ENCODE data around the gene NDST3. TPM values are rescaled to one million over a fixed set of nuclear protein-coding genes. Genes with fewer than 3 reads are reported as not detected.

The NDST3 gene
- polyA plus RNA-seq, 1 of the 3 experiments (the other 2 are of a cell fraction) = 1.2 TPM

- Histone ChIP-seq H2AFZ (ENCODE audit: low read depth) (no peak overlapping the region), H3K79me2 (ENCODE audit: insufficient read depth) (no peaks in the 10 kb centered on the region), H3K27ac (ENCODE audit: low read depth in 2 of 2, low read length in 1 of 2) (no peak overlapping the region), H3K27me3 (ENCODE audit: insufficient read depth) (no peaks in the 10 kb centered on the region), H3K9ac (no peak overlapping the region), H4K20me1 (ENCODE audit: insufficient read depth) (no peaks in the 10 kb centered on the region), H3K4me2 (no peak overlapping the region), H3K4me3 (ENCODE audit: low read depth in 2 of 2, low read length in 1 of 2) (no peak overlapping the region), H3K4me1 (ENCODE audit: control insufficient read depth in 1 of 2, insufficient read depth in 2 of 2, low read depth in 1 of 2, low read length in 1 of 2) (no peaks in the 10 kb centered on the region), H3K9me2 (no peaks in the 10 kb centered on the region), H3K9me3 (no peaks in the 10 kb centered on the region; the same call in 1 of the 2 replicates), H3F3A (replicated peaks; ENCODE audit: insufficient read depth) (no peaks in the 10 kb centered on the region), H3K36me3 (replicated peaks in 1 of 2; ENCODE audit: control insufficient read depth in 1 of 2, insufficient read depth in 2 of 2, low read length in 1 of 2) (no peaks in the 10 kb centered on the region)
- no peak for DNase-seq
- TF ChIP-seq EP300 (IDR thresholded peaks at IDR 0.05; ENCODE audit: borderline replicate concordance in 1 of 2, low read depth in 1 of 2, low read length in 1 of 2) (no peak), PBX3 (IDR thresholded peaks at IDR 0.05) (no peak), RCOR1 (IDR thresholded peaks at IDR 0.05; ENCODE audit: low read length) (no peak), USF1 (IDR thresholded peaks at IDR 0.05; ENCODE audit: borderline replicate concordance, low read depth) (no peak), TCF12 (IDR thresholded peaks at IDR 0.05) (no peak), MEF2A (IDR thresholded peaks at IDR 0.05; ENCODE audit: borderline replicate concordance, low read depth) (no peak), NRF1 (IDR thresholded peaks at IDR 0.05; ENCODE audit: low read depth, low read length) (no peak), RAD21 (IDR thresholded peaks at IDR 0.05; ENCODE audit: low read length) (no peak), POLR2AphosphoS5 (IDR thresholded peaks at IDR 0.05; ENCODE audit: low read depth, low read length) (no peak), RFX5 (IDR thresholded peaks at IDR 0.05; ENCODE audit: low read length) (no peak), YY1 (IDR thresholded peaks at IDR 0.05; ENCODE audit: low read depth) (no peak), TEAD4 (IDR thresholded peaks at IDR 0.05; ENCODE audit: borderline replicate concordance, insufficient read depth) (no peak), FOXJ3 (CRISPR knock-in tag; IDR thresholded peaks at IDR 0.05) (no peak)
- WGBS (ENCODE audit: low lambda C conversion rate) = 76% methylated on average over 3 of the region's 3 CpGs
- ChIA-PET POLR2A (no interaction called here), CTCF (no interaction called here)
Measured at GRCh38 chr4:118259111-118259510, 224.8 kb downstream of the NDST3 start.

GRCh38 chr4:118260309-118260708 is 226.0 kb downstream of the NDST3 start:
- DNase-seq = no peak
- no peak overlapping the region for H3K4me3 ChIP-seq (ENCODE audit: low read depth in 2 of 2, low read length in 1 of 2)
- no peaks in the 10 kb centered on the region for H3K36me3 ChIP-seq (replicated peaks in 1 of 2; ENCODE audit: control insufficient read depth in 1 of 2, insufficient read depth in 2 of 2, low read length in 1 of 2)
- H3K9ac ChIP-seq = no peak overlapping the region
- H3K79me2 ChIP-seq (ENCODE audit: insufficient read depth) = no peaks in the 10 kb centered on the region
- no peaks in the 10 kb centered on the region for H3F3A ChIP-seq (replicated peaks; ENCODE audit: insufficient read depth)
- WGBS (ENCODE audit: low lambda C conversion rate) = 83% methylated on average over 2 of the region's 2 CpGs
- no peaks in the 10 kb centered on the region; a peak in 1 of 4 replicates for H3K4me1 ChIP-seq (ENCODE audit: control insufficient read depth in 1 of 2, insufficient read depth in 2 of 2, low read depth in 1 of 2, low read length in 1 of 2)
- no peaks in the 10 kb centered on the region for H3K9me2 ChIP-seq
- H3K9me3 ChIP-seq = no peaks in the 10 kb centered on the region; the same call in 1 of the 2 replicates
- no peak overlapping the region for H2AFZ ChIP-seq (ENCODE audit: low read depth)
- H3K4me2 ChIP-seq = no peak overlapping the region
- H4K20me1 ChIP-seq (ENCODE audit: insufficient read depth) = no peaks in the 10 kb centered on the region
- ChIA-PET POLR2A (no interaction called here), CTCF (interaction anchor here (0.7 to 1.5 kb wide), 3 partner anchors 10 to 28 kb away, joined by 3 to 6 read pairs (median 3); no protein-coding TSS in a partner anchor)
- H3K27ac ChIP-seq (ENCODE audit: low read depth in 2 of 2, low read length in 1 of 2) = no peak overlapping the region
- H3K27me3 ChIP-seq (ENCODE audit: insufficient read depth) = no peaks in the 10 kb centered on the region
- TF ChIP-seq ZBTB33 (IDR thresholded peaks at IDR 0.05; ENCODE audit: borderline replicate concordance, low read depth) = no peak
- no peak for TF ChIP-seq FOXJ3 (CRISPR knock-in tag; IDR thresholded peaks at IDR 0.05)
- TF ChIP-seq TCF12 (IDR thresholded peaks at IDR 0.05) = no peak
- TF ChIP-seq CHD2 (IDR thresholded peaks at IDR 0.05; ENCODE audit: low read length, partially characterized antibody) = no peak
- TF ChIP-seq FOXM1 (IDR thresholded peaks at IDR 0.05; ENCODE audit: low read depth) = no peak
- TF ChIP-seq MEF2A (IDR thresholded peaks at IDR 0.05; ENCODE audit: borderline replicate concordance, low read depth) = no peak
- no peak for TF ChIP-seq GABPA (IDR thresholded peaks at IDR 0.05; ENCODE audit: low read depth)
- no peak for TF ChIP-seq YY1 (IDR thresholded peaks at IDR 0.05; ENCODE audit: low read depth)
- TF ChIP-seq NRF1 (IDR thresholded peaks at IDR 0.05; ENCODE audit: low read depth, low read length) = no peak
- TF ChIP-seq RCOR1 (IDR thresholded peaks at IDR 0.05; ENCODE audit: low read length) = no peak
- no peak for TF ChIP-seq EP300 (IDR thresholded peaks at IDR 0.05; ENCODE audit: borderline replicate concordance in 1 of 2, low read depth in 1 of 2, low read length in 1 of 2)
- no peak for TF ChIP-seq GATA2 (CRISPR knock-in tag; IDR thresholded peaks at IDR 0.05)
- TF ChIP-seq EZH2phosphoT487 (IDR thresholded peaks at IDR 0.05; ENCODE audit: borderline replicate concordance, low read depth) = no peak
- no peak for TF ChIP-seq REST (IDR thresholded peaks at IDR 0.05; ENCODE audit: low read depth, low read length)
- TF ChIP-seq FOSL2 (IDR thresholded peaks at IDR 0.05; ENCODE audit: borderline replicate concordance, low read depth) = no peak

All from SK-N-SH (cell line).